GM10248 (cell line): ENCODE measurements around the gene CTSH.
A peak's percentile ranks its signal among the peaks of the same experiment; 100 is the strongest.
"Not testable (repeated sequence)": the region's sequence is repeated elsewhere in the genome, so short reads cannot be mapped to it uniquely, and the experiment has no call there.

Experiments used
- CTCF ChIA-PET: fragments of 300-600 bp; sonication (Branson Sonifier 250); formaldehyde crosslinking; extraction: SDS; loops from one replicate; lab custom pipeline; 2021; ENCODE audit warnings: antibody characterized with exemption; lab: Yijun Ruan, JAX
- POLR2A ChIA-PET: fragments of 350-650 bp; sonication (Branson Sonifier 250); formaldehyde crosslinking; extraction: SDS; loops from one replicate; lab custom pipeline; 2020; ENCODE audit warnings: antibody characterized with exemption; lab: Yijun Ruan, JAX
- DNase-seq: peaks from one replicate; pipeline ENCODE4 v3.0.0; 2012; ENCODE audit errors: extremely low spot score
- CTCF ChIP-seq: IDR thresholded peaks from 2 replicates; pipeline ENCODE4 v1.5.1; 2012; ENCODE audit warnings: mild to moderate bottlenecking, low read depth; ENCODE audit errors: extremely low read depth, missing control alignments, control extremely low read depth

The CTSH gene

GRCh38 chr15:78910271-78910670 lies 34.6 kb downstream of the CTSH start:
- POLR2A ChIA-PET: no interaction called here
- CTCF ChIA-PET: interaction anchor here (0.9 to 5.9 kb wide), 13 partner anchors 10 to 275 kb away, joined by 3 to 58 read pairs (median 6); partner anchors contain the start of gene MORF4L1
- no peak for DNase-seq
- TF ChIP-seq CTCF: no peak

- CTCF ChIA-PET: interaction anchor here (0.8 to 5.9 kb wide), 20 partner anchors 10 to 278 kb away, joined by 3 to 58 read pairs (median 4); partner anchors contain the start of gene MORF4L1
- TF ChIP-seq CTCF: peak; percentile 64
- peak; percentile 51 for DNase-seq
- POLR2A ChIA-PET: interaction anchor here (0.6 to 1.7 kb wide), 2 partner anchors 35 to 98 kb away, joined by 3 to 5 read pairs; partner anchors contain the start of gene CTSH
These were observed 35.0 kb downstream of the CTSH start for GRCh38 chr15:78909791-78910228.

- TF ChIP-seq CTCF: no peak
- POLR2A ChIA-PET: interaction anchor here (0.6 to 1.7 kb wide), 3 partner anchors 12 to 98 kb away, joined by 3 to 5 read pairs (median 5); partner anchors contain the start of gene CTSH
- no peak for DNase-seq
- CTCF ChIA-PET: interaction anchor here (0.8 to 5.9 kb wide), 19 partner anchors 9 to 279 kb away, joined by 3 to 58 read pairs (median 6); partner anchors contain the start of gene MORF4L1
These were observed 35.6 kb downstream of the CTSH start for GRCh38 chr15:78909160-78909695.

- POLR2A ChIA-PET: interaction anchor here (0.6 kb wide), 1 partner anchor 90 kb away, joined by 6 read pairs; no protein-coding TSS in a partner anchor
- CTCF ChIA-PET: interaction anchor here (0.9 to 5.9 kb wide), 7 partner anchors 8 to 277 kb away, joined by 3 to 58 read pairs (median 6); no protein-coding TSS in a partner anchor
- TF ChIP-seq CTCF: peak; percentile 13
- DNase-seq: no peak
These were observed 37.3 kb downstream of the CTSH start for GRCh38 chr15:78907577-78907976.

- POLR2A ChIA-PET: no interaction called here
- TF ChIP-seq CTCF: no peak
- no peak for DNase-seq
- CTCF ChIA-PET: interaction anchor here (0.8 to 5.9 kb wide), 5 partner anchors 12 to 279 kb away, joined by 4 to 58 read pairs (median 7); no protein-coding TSS in a partner anchor
These were observed 38.6 kb downstream of the CTSH start for GRCh38 chr15:78906316-78906620.

GRCh38 chr15:78904599-78905358 lies 40.1 kb downstream of the CTSH start:
- ChIA-PET POLR2A (interaction anchor here (0.6 kb wide), 2 partner anchors 21 to 39 kb away, joined by 3 read pairs; no protein-coding TSS in a partner anchor), CTCF (interaction anchor here (1.2 to 2.1 kb wide), 4 partner anchors 8 to 26 kb away, joined by 3 to 5 read pairs (median 3); no protein-coding TSS in a partner anchor)
- DNase-seq: no peak
- no peak for TF ChIP-seq CTCF

GRCh38 chr15:78902281-78903032 lies 42.4 kb downstream of the CTSH start:
- DNase-seq, POLR2A ChIA-PET: not testable (repeated sequence)
- CTCF ChIA-PET: interaction anchor here (1.7 kb wide), 1 partner anchor 282 kb away, joined by 4 read pairs; no protein-coding TSS in a partner anchor

- POLR2A ChIA-PET, DNase-seq: not testable (repeated sequence)
- CTCF ChIA-PET: interaction anchor here (1.1 to 2.1 kb wide), 5 partner anchors 9 to 78 kb away, joined by 3 to 10 read pairs (median 4); no protein-coding TSS in a partner anchor
These were observed 43.9 kb downstream of the CTSH start for GRCh38 chr15:78900819-78901533.
